ENCODE measurements around the gene GOLGB1. TPM values are rescaled to one million over a fixed set of nuclear protein-coding genes. Genes with fewer than 3 reads are reported as not detected.

GOLGB1 gene
- total RNA-seq, 2 donors from 2014 or later: 30.1 to 31.8 TPM

- Mint-ChIP-seq H3K27ac (peak overlapping the region; percentile 98), H3K36me3 (peaks cover 59 to 66% of the 10 kb centered on the region in 2 donors), H3K9me3 (peaks cover 5 to 7% of the 10 kb centered on the region in 2 donors)
- ATAC-seq (no peak), DNase-seq (ENCODE audit: low spot score in 2 of 2) (no peak)
Measured at GRCh38 chr3:121661376-121661775, 88.2 kb downstream of the GOLGB1 start.

GRCh38 chr3:121660356-121661171 is 89.0 kb downstream of the GOLGB1 start, which contains the start of gene HCLS1:
Gene HCLS1, minus strand, starts transcription at chr3:121660903. Its CDS starts 2,556 bp downstream, at chr3:121658347.
- DNase-seq (ENCODE audit: low spot score in 2 of 2) (peak; percentile 71 to 78), ATAC-seq (peak; percentile 85 to 92)
- peaks cover 65 to 68% of the 10 kb centered on the region in 2 donors for H3K36me3 Mint-ChIP-seq
- H3K9me3 Mint-ChIP-seq: peaks cover 5 to 7% of the 10 kb centered on the region in 2 donors
- peak within 1 kb of the TSS; percentile 98 for H3K27ac Mint-ChIP-seq

- DNase-seq (ENCODE audit: low spot score in 2 of 2): no peak
- Mint-ChIP-seq H3K36me3 (peaks cover 60 to 63% of the 10 kb centered on the region in 2 donors), H3K9me3 (peaks cover 5 to 7% of the 10 kb centered on the region in 2 donors), H3K27ac (peak overlapping the region; percentile 98)
- ATAC-seq: no peak
Measured at GRCh38 chr3:121659586-121659985, 90.0 kb downstream of the GOLGB1 start.

- peak overlapping the region; percentile 98 for H3K27ac Mint-ChIP-seq
Measured at GRCh38 chr3:121658716-121659435, 90.7 kb downstream of the GOLGB1 start.

GRCh38 chr3:121654493-121655385 is 94.8 kb downstream of the GOLGB1 start:
- DNase-seq (ENCODE audit: low spot score in 2 of 2): no peak
- peaks cover 31 to 60% of the 10 kb centered on the region in 2 donors for H3K36me3 Mint-ChIP-seq
- H3K27ac Mint-ChIP-seq: peak overlapping the region in 1 of 2 donors; percentile 65
- H3K9me3 Mint-ChIP-seq: no peaks in the 10 kb centered on the region
- ATAC-seq: peak; percentile 90 to 93

More at GRCh38 chr3:121658716-121659435, 90.7 kb downstream of the GOLGB1 start:
- no peak for ATAC-seq
- H3K36me3 Mint-ChIP-seq: peaks cover 58 to 59% of the 10 kb centered on the region in 2 donors
- no peak for DNase-seq (ENCODE audit: low spot score in 2 of 2)
- H3K9me3 Mint-ChIP-seq: peaks cover 5 to 7% of the 10 kb centered on the region in 2 donors

GRCh38 chr3:121651684-121652083 is 97.9 kb downstream of the GOLGB1 start:
- peak overlapping the region; percentile 21 to 72 for H3K27ac Mint-ChIP-seq
- peaks cover 9 to 41% of the 10 kb centered on the region in 2 donors for H3K36me3 Mint-ChIP-seq
- H3K9me3 Mint-ChIP-seq: no peaks in the 10 kb centered on the region
- ATAC-seq (no peak), DNase-seq (ENCODE audit: low spot score in 2 of 2) (no peak)

- ATAC-seq (no peak), DNase-seq (ENCODE audit: low spot score in 2 of 2) (no peak)
- no peak overlapping the region for H3K27ac Mint-ChIP-seq
- H3K36me3 Mint-ChIP-seq: peaks cover 0 to 36% of the 10 kb centered on the region in 2 donors
- no peaks in the 10 kb centered on the region for H3K9me3 Mint-ChIP-seq
Measured at GRCh38 chr3:121649645-121650044, 99.9 kb downstream of the GOLGB1 start.

- no peak overlapping the region for H3K27ac Mint-ChIP-seq
- no peaks in the 10 kb centered on the region for H3K9me3 Mint-ChIP-seq
- DNase-seq (ENCODE audit: low spot score in 2 of 2): no peak
- ATAC-seq: no peak
- peaks cover 0 to 40% of the 10 kb centered on the region in 2 donors for H3K36me3 Mint-ChIP-seq
Measured at GRCh38 chr3:121648219-121648958, 101.2 kb downstream of the GOLGB1 start.

GRCh38 chr3:121645054-121645453 is 104.5 kb downstream of the GOLGB1 start:
- H3K27ac Mint-ChIP-seq: no peak overlapping the region
- H3K36me3 Mint-ChIP-seq: peaks cover 11 to 50% of the 10 kb centered on the region in 2 donors
- H3K9me3 Mint-ChIP-seq: no peaks in the 10 kb centered on the region
- no peak for DNase-seq (ENCODE audit: low spot score in 2 of 2)
- peak; percentile 28 to 66 for ATAC-seq

- DNase-seq (ENCODE audit: low spot score in 2 of 2): no peak
- no peak for ATAC-seq
- peaks cover 11 to 60% of the 10 kb centered on the region in 2 donors for H3K36me3 Mint-ChIP-seq
- H3K27ac Mint-ChIP-seq: peak overlapping the region in 1 of 2 donors; percentile 31
- H3K9me3 Mint-ChIP-seq: no peaks in the 10 kb centered on the region
Measured at GRCh38 chr3:121642601-121643314, 106.8 kb downstream of the GOLGB1 start.

GRCh38 chr3:121641127-121641526 is 108.4 kb downstream of the GOLGB1 start:
- ATAC-seq: no peak
- H3K36me3 Mint-ChIP-seq: peaks cover 11 to 55% of the 10 kb centered on the region in 2 donors
- H3K27ac Mint-ChIP-seq: peak overlapping the region; percentile 9 to 68
- H3K9me3 Mint-ChIP-seq: no peaks in the 10 kb centered on the region
- DNase-seq (ENCODE audit: low spot score in 2 of 2): no peak

- Mint-ChIP-seq H3K36me3 (peaks cover 31 to 65% of the 10 kb centered on the region in 2 donors), H3K9me3 (no peaks in the 10 kb centered on the region), H3K27ac (peak overlapping the region; percentile 28 to 69)
- ATAC-seq (no peak), DNase-seq (ENCODE audit: low spot score in 2 of 2) (no peak)
Measured at GRCh38 chr3:121637922-121638321, 111.6 kb downstream of the GOLGB1 start.

GRCh38 chr3:121630355-121630754 is 119.2 kb downstream of the GOLGB1 start:
- no peak for DNase-seq (ENCODE audit: low spot score in 2 of 2)
- no peak for ATAC-seq
- Mint-ChIP-seq H3K36me3 (peaks cover 35 to 54% of the 10 kb centered on the region in 2 donors), H3K27ac (peak overlapping the region; percentile 65 to 80), H3K9me3 (no peaks in the 10 kb centered on the region)

- ATAC-seq: no peak
- Mint-ChIP-seq H3K27ac (peak overlapping the region in 1 of 2 donors; percentile 45), H3K9me3 (no peaks in the 10 kb centered on the region), H3K36me3 (peaks cover 28 to 46% of the 10 kb centered on the region in 2 donors)
- no peak for DNase-seq (ENCODE audit: low spot score in 2 of 2)
Measured at GRCh38 chr3:121629601-121630000, 119.9 kb downstream of the GOLGB1 start.

- Mint-ChIP-seq H3K36me3 (peaks cover 18 to 35% of the 10 kb centered on the region in 2 donors), H3K27ac (no peak overlapping the region), H3K9me3 (no peaks in the 10 kb centered on the region)
- DNase-seq (ENCODE audit: low spot score in 2 of 2) (no peak), ATAC-seq (no peak)
Measured at GRCh38 chr3:121627622-121628021, 121.9 kb downstream of the GOLGB1 start.
